ENCODE data around the gene DNAI4. TPM values are rescaled to one million over a fixed set of nuclear protein-coding genes. Genes with fewer than 3 reads are reported as not detected.

The DNAI4 gene
- total and polyA plus RNA-seq, 9 of the 15 experiments (the other 6 are each of a cell fraction or from before 2014, with no cell fraction given) = 0.57 to 4.8 (median 2.6) TPM; not detected in 1

GRCh38 chr1:66954208-66954607 is 29.6 kb upstream of the DNAI4 start:
- H3K36me3 ChIP-seq (ENCODE audit: control insufficient read depth, insufficient read depth, low read length) = peaks cover 84% of the 10 kb centered on the region
- peak; percentile 54 for FAIRE-seq
- no peak overlapping the region for H3K4me3 ChIP-seq
- DNase-seq (ENCODE audit: extremely low read depth in 1 of 4, low spot score in 3 of 4) = no peak
- peaks cover 4% of the 10 kb centered on the region; the same call in 1 of the 2 replicates for H4K20me1 ChIP-seq (replicated peaks; ENCODE audit: control insufficient read depth, insufficient read depth, low read length)
- in situ Hi-C loops (cut with MboI) (no loop called here), intact Hi-C loops (cut with micrococcal nuclease) (no loop called here)
- H3K9ac ChIP-seq (ENCODE audit: insufficient read depth in 1 of 2, low read depth in 2 of 2, low read length in 2 of 2) = no peak overlapping the region
- TF ChIP-seq TBP (optimal IDR thresholded peaks at IDR 0.05; ENCODE audit: low read depth, low read length) (no peak), MXD1 (CRISPR knock-in tag; IDR thresholded peaks at IDR 0.05; ENCODE audit: borderline replicate concordance, poor library complexity, severe bottlenecking) (no peak), CBFA2T2 (conservative IDR thresholded peaks at IDR 0.05) (no peak), SNRNP70 (optimal IDR thresholded peaks at IDR 0.05; ENCODE audit: low read depth, low read length) (no peak), ZNF696 (CRISPR knock-in tag; conservative IDR thresholded peaks at IDR 0.05) (no peak)
- no peaks in the 10 kb centered on the region for H3K27me3 ChIP-seq (ENCODE audit: control insufficient read depth in 2 of 2, insufficient read depth in 2 of 2, low read length in 2 of 2)
- H3K27ac ChIP-seq (ENCODE audit: extremely low read depth, low read depth, low read length) = no peak overlapping the region
- H3K9me1 ChIP-seq (ENCODE audit: control insufficient read depth, insufficient read depth, low read length) = no peaks in the 10 kb centered on the region
- BruUV-seq (replicated peaks) = no TSS peak
- no peak overlapping the region for H3K4me2 ChIP-seq (ENCODE audit: insufficient read depth, low read length)
- 92% methylated on average over 4 of the region's 4 CpGs for WGBS (ENCODE audit: insufficient coverage, low coverage, missing lambda C conversion rate)
- no peak; the same call in 2 of the 3 replicates for ATAC-seq
- POLR2A ChIA-PET = no interaction called here
- H3K9me3 ChIP-seq (replicated peaks; ENCODE audit: control insufficient read depth, insufficient read depth, low read depth, low read length) = no peaks in the 10 kb centered on the region
- peaks cover 20% of the 10 kb centered on the region; the same call in 2 of the 3 replicates for H3K79me2 ChIP-seq (ENCODE audit: control insufficient read depth, insufficient read depth, low read length)
- no peak overlapping the region for H2AFZ ChIP-seq (ENCODE audit: low read depth, low read length)
- H3K4me1 ChIP-seq (replicated peaks in 1 of 2; ENCODE audit: control insufficient read depth in 2 of 2, insufficient read depth in 2 of 2, low read length in 2 of 2) = peaks cover 6 to 7% of the 10 kb centered on the region in 2 experiments; a peak in 2 of 5 replicates
- CTCF ChIA-PET (ENCODE audit: low intra/inter-chr PET ratio) = interaction anchor here (0.7 to 0.9 kb wide), 2 partner anchors 11 to 192 kb away, joined by 3 to 4 read pairs; no protein-coding TSS in a partner anchor

- no peak overlapping the region for H3K4me3 ChIP-seq
- no peak overlapping the region for H3K9ac ChIP-seq (ENCODE audit: insufficient read depth in 1 of 2, low read depth in 2 of 2, low read length in 2 of 2)
- no peaks in the 10 kb centered on the region for H3K9me3 ChIP-seq (replicated peaks; ENCODE audit: control insufficient read depth, insufficient read depth, low read depth, low read length)
- ChIA-PET CTCF (ENCODE audit: low intra/inter-chr PET ratio) (no interaction called here), POLR2A (interaction anchor here (0.7 kb wide), 1 partner anchor 12 kb away, joined by 3 read pairs; no protein-coding TSS in a partner anchor)
- H3K9me1 ChIP-seq (ENCODE audit: control insufficient read depth, insufficient read depth, low read length) = no peaks in the 10 kb centered on the region
- no peaks in the 10 kb centered on the region for H3K27me3 ChIP-seq (ENCODE audit: control insufficient read depth in 2 of 2, insufficient read depth in 2 of 2, low read length in 2 of 2)
- no peak overlapping the region for H3K4me2 ChIP-seq (ENCODE audit: insufficient read depth, low read length)
- WGBS (ENCODE audit: insufficient coverage, low coverage, missing lambda C conversion rate) = 87% methylated on average over 6 of the region's 6 CpGs
- no peak for DNase-seq (ENCODE audit: extremely low read depth in 1 of 4, low spot score in 3 of 4)
- no peak for FAIRE-seq
- H3K36me3 ChIP-seq (ENCODE audit: control insufficient read depth, insufficient read depth, low read length) = peaks cover 85% of the 10 kb centered on the region; the same call in 2 of the 3 replicates
- intact Hi-C loops (cut with micrococcal nuclease) (no loop called here), in situ Hi-C loops (cut with MboI) (no loop called here)
- ATAC-seq = no peak
- H3K4me1 ChIP-seq (replicated peaks in 1 of 2; ENCODE audit: control insufficient read depth in 2 of 2, insufficient read depth in 2 of 2, low read length in 2 of 2) = peaks cover 6 to 7% of the 10 kb centered on the region in 2 experiments; a peak in 2 of 5 replicates
- H3K27ac ChIP-seq (ENCODE audit: extremely low read depth, low read depth, low read length) = no peak overlapping the region
- peaks cover 4% of the 10 kb centered on the region; the same call in 1 of the 2 replicates for H4K20me1 ChIP-seq (replicated peaks; ENCODE audit: control insufficient read depth, insufficient read depth, low read length)
- H2AFZ ChIP-seq (ENCODE audit: low read depth, low read length) = no peak overlapping the region
- BruUV-seq (replicated peaks) = no TSS peak
- H3K79me2 ChIP-seq (ENCODE audit: control insufficient read depth, insufficient read depth, low read length) = peaks cover 16% of the 10 kb centered on the region; the same call in 1 of the 3 replicates
- TF ChIP-seq NCOA4 (IDR thresholded peaks at IDR 0.05; ENCODE audit: partially characterized antibody) (no peak), FUS (optimal IDR thresholded peaks at IDR 0.05; ENCODE audit: low read depth, low read length) (no peak), BRF1 (IDR thresholded peaks at IDR 0.05; ENCODE audit: borderline replicate concordance, extremely low read depth, insufficient read length) (no peak), FOXJ2 (tag; IDR thresholded peaks at IDR 0.05) (no peak), GTF2B (IDR thresholded peaks at IDR 0.05; ENCODE audit: extremely low read depth, insufficient read length) (no peak), ZHX1 (conservative IDR thresholded peaks at IDR 0.05; ENCODE audit: low read length) (no peak)
Observed at GRCh38 chr1:66951513-66951912, 26.9 kb upstream of the DNAI4 start.
